Activated CD4-positive, alpha-beta T cell treated with anti-CD3 and anti-CD28 coated beads, Interleukin-2, amount 50 U/mL, for 1 hour (primary cell): ENCODE results near the gene SPATA13.
A peak's percentile ranks its signal among the peaks of the same experiment; 100 is the strongest.

Experiments
- DNase-seq: peaks from one replicate; pipeline ENCODE4 v3.0.0-alpha.2; 2020

Gene SPATA13

DNA sequence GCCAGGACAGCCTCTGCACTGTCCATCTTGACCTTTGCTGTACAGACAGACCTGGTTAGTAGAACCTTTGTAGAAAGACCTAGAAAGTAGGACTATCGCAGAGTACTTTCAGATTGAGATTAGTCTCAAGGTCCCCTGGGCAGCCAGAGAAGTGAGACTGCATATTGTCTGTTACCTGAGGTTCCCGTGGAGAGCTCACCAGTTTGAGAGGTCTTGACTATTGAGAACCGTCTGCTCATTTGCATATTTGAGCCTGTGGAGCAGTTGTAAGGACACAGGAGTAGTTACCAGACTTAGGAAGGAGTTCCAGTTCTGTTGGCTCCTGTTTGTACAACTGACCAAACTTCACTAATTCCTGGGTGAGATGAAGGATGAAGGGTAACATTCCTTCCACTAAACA is 66.2 kb downstream of the SPATA13 start:
- no peak for DNase-seq

DNA sequence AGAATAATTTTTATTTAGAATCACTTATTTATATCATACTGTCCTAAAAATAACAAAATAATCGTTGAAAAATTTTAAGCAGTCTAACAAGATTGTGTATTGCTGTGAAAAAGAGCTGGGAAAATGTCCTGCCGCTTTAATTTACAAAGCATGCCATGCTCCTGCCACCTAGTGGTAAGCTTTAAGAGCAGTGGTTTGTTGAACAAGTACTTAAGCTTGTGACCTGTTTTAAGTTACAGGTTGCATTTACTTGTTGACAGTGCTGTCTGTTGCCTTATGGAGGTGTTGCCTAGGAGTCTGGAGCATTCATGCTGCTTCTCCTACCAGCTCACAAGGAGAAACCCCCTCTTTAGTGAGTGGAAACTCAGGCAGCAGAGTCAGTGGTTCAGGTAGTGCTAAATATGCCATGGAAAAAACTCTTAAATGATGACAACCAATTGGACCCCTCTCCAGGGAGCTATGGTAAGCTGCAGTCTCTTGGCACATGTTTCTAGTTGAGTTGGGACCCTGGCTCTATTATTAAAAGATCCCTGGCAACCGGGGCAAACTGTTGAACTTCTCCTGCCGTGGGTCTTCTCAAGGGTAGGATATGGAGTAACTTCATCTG is 68.4 kb downstream of the SPATA13 start:
- peak; percentile 17 for DNase-seq

DNA sequence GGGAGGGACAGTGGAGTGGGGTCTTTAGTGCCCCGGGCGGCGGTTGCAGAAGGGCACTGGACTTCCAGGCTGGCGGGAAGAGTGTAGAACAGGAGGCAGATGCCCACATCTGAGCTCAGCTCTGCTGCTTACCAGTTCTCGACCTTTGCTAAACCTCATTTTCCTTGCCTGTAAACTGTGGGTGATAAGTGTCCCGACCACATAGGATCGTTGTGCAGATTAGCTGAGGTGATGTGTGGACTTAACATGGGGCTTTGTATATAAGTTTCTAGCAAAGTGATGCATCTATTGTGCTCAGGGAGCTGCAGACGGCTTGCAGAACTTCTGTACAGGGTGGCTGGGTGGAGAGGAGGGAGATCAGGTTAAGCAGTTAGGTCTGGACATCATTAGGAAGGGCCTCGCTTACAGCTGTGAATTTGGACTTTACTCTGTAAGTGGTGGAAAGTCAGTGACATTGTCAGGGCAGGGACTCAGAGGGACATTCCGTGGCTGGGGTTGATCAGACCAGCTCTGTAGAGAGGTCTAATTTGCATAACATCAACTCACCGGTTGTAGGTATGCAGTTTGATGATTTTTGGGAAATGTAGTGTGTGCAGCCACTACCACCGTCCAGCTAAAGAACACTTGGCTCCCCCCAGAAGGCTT is 70.0 kb downstream of the SPATA13 start:
- DNase-seq, result no peak

DNA sequence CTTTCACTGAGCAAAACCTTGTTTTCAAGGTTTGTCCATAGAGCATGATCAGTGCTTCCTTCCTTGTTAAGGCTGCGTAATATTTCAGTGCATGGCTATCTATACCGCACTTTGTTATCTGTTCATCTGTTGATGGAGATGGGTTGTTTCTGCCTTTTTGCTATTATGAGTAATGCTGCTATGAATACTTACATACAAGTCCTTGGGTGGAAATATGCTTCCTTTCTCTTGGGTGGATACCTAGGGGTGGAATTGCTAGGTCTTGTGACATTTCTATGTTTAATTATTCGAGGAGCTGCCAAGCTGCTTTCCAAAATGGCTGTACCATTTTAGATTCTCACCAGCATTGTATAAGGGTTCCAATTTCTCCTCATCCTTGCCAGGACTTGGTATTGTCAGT is 70.9 kb downstream of the SPATA13 start:
- no peak for DNase-seq

DNA sequence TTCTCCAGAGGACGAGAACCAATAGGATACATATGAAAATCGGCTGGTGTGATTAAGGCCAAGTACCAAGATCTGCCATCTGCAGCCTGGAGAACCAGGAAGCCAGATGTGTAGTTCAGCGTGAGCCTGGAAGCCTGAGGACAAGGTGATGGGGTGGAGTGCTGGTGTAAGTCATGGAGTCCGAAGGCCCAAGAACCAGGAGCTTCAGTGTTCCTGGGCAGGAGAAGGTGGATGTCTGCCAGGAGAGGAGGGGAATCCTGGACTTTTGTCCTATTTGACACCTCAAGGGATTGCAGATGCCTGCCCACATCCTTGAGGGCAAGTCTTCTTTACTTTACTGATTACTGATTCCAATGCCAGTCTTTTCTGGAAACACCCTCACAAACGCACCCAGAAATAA is 71.5 kb downstream of the SPATA13 start:
- no peak for DNase-seq

DNA sequence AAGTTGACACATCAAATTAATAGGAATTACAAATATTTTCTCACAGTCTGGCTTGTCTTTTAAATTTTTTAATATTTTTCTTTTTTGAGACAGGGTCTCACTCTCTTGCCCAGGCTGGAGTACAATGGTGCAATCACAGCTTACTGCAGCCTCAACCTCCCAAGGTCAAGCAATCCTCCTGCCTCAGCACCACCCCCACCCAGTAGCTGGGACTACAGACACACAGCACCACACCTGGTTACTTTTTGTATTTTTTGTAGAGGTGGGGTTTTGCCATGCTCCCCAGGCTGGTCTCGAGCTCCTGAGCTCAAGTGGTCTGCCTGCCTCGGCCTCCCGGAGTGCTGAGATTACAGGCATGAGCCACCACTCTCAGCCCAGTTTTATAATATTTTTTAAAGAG is 72.0 kb downstream of the SPATA13 start:
- no peak for DNase-seq

DNA sequence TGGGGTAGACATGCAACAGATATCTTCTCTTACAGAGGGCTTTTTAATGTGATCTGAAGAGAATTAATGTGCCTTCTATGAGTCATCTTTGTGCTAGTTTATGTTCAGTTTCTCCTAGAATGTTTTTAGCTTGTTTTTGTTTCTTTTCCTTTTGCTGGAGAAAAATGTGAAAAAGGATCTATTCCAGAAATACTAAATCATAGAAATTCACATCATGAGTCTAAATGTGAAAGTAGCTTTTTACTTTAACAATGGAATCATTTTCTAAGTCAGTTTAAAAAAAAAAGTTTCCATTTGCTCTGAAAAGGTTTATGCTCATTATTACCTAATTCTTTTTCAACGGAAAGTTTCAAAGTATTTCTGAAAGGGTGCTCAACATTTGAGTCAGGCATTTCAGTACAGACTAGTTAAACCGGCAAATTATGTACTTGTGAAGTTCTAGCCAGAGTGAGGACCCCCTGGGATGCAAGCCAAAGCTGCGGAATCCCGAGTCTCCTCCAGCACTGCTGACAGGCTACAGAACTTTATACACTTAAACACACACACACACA is 72.9 kb downstream of the SPATA13 start:
- DNase-seq, result no peak

DNA sequence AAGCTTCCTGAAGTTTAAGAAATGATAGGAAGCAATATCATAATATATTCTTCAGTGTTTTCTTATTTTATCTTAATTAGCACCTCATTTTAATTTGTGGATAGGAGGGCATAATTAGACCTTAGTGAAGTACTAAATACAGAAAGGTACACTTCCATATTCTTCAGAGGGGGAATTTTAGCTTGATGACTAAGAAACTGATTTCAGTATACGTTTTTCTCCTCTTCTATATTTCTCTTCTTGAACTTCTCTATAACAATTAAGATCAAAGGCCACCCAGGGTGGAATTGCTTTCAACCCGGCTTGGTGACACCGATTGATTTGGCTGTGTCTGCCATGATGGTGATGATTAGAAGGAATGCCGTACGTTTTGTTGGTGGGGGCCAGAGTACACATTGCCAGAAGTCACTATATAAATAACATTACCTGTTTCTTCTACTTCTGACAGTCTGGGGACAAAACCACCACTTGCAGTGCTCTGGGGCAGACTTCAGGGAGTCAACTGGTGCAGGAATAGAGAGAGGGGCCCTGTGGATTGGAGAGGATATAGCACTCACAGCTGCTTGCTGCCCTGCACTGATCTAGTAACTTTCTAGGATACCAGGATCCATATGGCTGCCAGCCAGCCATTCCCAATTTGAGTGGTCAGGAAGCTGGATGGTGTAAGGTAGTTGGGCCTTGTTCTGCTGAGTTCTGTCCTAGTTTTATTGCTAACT is 73.8 kb downstream of the SPATA13 start:
- DNase-seq, result no peak

DNA sequence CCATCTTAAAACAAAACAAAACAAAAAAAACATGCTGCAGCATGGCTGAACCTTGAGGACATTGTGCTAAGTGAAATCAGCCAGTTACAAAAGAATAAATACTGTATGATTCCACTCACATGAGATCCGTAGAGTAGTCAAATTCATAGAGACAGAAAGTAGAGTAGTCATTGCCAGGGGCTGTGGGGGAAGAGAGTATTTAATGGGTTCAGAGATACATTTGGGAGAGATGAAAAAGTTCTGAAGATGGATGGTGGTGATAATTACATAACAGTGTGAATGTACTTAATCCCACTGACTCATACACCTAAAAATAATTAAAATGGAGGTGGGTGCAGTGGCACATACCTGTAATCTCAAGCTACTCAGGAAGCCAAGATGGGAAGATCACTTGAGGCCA is 76.8 kb downstream of the SPATA13 start:
- DNase-seq, result no peak

DNA sequence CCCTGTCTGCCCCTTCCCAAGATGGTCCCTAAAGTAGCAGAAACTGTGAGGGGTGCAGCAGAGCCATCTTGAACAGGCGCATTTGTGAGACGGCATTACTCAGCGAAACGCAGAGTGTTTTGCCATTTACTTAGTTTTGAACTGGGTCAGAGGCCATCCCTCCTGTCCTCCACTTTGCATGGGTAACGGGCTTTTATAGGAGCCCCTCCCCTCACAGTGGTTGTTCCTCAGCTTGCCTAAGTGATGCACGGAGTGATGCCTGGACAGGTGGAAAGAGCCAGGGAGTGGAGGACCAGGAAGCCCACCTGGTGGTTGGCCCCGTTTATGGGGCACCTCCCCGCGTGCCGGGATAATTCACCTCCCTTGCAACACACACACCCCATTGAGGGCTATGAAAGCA is 80.8 kb downstream of the SPATA13 start:
- DNase-seq, result no peak

DNA sequence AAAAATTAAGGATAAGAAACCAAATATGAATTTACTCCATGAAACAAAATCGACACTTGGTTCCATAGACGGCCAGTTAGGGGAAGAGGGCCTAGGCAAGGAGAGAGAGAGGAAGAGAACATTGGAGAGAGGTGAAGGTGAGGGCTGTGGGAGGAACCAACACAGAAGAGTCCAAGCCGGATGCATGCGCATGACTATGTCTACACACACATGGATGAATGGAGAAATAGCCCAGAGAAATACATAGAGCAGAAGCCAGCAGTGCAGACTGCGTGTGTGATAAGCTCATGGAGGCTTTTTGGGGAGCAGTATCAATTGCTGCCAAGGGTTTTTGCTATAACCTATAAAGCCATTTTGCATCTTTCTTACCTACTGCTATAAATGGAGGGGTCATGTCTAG is 81.6 kb downstream of the SPATA13 start:
- DNase-seq, result no peak

DNA sequence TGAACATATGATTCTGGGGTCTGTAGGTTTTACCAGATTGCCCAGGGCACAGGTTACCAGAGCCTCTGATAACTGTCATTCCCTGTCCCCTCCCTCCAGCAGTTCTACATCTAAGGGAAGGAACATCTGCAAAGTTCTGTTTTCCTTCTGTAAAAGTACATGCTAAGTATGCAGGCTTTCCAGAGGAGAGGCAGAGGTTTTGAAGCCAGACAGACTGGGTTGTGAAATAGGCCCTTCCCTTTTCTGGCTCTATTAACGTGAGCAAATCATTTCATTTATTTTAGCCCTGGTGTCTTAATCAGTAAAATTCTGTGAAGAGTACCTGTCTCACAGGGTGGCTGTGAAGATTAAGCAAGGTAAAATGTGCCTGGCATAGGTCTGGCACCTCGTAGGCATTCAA is 82.8 kb downstream of the SPATA13 start:
- DNase-seq, result no peak

DNA sequence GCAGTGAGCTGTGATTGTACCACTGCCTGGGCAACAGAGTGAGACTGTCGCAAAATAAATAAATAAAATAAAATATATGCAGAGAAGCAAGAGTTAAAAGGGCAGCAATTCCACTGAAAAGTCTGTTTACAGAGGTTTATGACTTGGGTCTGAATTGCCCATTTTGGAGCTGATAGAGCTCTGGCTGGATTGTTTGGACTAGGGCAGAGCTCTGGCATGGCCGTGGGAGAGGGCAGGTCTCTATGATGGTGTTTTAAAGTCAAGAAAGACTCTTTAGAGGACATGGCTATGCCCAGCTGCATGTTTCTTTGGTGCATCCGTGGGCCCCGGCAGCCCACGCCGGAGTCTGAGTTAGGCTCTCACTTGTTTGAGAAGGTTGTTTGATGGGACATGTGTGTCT is 84.3 kb downstream of the SPATA13 start:
- no peak for DNase-seq

DNA sequence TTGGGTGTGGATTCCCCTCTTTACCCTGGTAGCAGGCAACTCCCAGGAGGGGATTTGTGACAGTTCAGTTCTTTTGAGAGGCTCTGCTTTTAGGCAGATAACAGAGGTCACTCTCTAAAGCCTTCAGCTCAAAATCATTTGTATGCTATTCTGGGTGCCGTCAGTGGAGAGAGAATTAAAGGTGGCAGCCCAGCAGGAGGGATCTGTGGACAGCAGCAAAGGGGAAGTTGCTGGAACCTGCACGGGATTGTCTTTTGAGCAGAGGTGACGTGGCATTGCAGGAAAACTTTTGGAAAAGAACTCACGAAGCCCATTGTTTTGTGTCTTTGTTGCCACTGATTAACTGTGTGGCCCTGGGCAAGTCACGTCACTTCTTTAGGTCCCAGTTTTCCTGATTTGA is 86.5 kb downstream of the SPATA13 start:
- no peak for DNase-seq

DNA sequence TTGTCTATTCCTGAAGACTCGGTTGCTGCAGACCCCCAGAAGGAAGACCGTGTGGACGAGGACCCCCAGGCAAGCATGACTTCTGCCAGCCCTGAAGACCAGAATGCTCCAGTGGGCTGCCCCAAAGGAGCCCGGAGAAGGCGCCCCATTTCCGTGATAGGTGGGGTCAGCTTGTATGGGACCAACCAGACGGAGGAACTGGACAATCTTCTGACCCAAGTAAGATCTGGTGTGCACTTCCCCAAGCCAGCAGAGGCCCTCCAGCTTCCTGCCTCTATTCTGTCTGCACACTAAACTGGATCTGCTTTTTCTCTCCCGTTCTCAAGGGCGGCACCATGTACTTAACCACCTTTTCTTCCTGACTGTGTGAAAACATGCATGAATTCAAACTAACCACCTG is 89.1 kb downstream of the SPATA13 start:
- DNase-seq, result no peak

DNA sequence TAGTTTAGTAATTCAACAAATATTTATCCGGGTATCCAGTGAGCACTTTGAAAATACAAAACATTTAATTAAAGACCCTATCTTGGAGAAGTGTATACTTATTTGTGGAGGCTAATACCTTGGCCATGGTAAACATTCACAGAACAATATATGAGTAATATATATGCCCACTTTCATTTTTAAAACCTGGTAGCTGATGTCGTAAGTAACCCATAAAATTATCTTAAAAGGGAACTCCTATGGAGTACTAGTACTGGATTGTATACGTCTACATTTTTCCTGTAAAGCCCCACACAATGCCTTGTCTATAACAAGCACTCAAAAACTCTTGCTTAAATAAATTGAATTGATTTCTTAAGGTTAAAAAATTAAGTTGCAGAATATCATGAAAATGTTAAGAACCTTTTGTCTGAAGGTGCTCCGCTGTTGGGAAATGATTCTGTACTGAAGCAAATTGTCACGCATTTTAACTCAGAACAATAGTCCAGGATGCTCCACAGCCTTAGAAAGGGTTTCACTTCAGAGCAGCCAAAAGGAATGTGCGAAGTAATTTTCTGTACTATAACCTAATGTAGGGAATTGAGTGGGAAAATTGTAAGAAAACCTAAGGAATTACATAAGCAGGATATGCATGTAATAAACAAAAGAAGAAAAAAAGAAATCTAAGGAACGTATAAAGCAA is 90.0 kb downstream of the SPATA13 start:
- DNase-seq, result no peak

DNA sequence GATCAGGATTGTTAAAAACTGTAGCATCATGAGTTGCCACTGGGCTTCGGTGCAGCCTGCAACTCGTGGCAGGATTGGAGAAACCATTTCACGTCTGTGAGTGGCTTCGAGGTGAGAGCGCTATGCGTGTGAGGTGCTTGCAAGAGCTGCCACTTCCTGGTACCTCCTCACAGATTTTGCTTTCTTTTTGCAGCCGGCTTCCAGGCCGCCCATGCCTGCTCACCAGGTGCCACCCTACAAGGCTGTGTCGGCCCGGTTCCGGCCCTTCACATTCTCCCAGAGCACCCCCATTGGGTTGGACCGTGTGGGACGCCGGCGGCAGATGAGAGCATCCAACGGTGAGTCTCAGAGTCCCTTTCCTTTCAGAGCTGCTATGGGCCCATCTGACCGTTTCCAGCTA is 91.0 kb downstream of the SPATA13 start:
- DNase-seq, result peak; percentile 82

DNA sequence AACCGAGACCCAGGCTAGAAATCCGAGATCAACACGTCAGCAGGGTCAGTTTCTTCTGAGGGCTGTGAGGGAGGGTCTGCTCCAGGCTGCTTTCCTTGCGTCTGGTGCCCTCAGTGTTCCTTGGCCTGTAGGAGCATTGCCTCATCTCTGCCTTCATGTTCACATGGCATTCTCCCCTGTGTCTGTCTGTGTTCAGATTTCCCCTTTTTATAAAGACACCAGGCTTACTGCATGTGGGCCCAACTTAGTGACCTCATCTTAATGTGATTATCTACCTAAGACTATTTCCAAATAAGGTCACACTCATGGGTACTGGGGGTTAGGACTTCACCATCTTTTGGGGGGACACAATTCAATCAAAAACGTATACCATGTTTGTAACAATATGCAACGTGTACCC is 91.6 kb downstream of the SPATA13 start:
- no peak for DNase-seq

DNA sequence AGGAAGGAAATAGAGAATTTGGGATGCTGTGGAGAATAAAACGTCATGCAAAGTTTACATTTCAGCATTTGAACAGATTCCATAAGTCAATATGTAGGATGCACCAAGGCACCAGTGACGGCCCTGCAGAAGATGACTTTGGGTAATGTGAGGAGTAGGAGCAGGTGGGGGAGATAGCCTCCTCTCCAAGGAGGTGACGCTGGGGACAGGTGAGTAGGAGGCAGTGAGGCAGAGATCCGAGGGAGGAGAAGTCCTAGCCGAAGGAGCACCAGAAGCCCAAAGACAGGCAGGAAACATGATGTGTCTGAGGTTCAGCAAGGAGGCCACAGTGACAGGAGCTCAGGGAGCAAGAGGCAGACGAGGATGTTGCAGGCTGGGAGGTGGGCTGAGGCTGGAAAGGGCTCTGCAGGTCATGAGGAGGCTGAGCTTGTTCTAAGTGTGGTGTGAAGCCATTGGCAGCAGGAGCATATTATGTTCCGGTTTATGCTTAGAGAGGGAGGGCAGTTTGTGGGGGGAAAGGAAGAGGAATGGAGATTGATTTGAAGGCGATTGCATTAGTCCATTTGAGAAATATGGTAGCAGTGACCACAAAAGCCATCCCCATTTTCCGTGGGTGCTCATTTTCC is 93.1 kb downstream of the SPATA13 start:
- no peak for DNase-seq

DNA sequence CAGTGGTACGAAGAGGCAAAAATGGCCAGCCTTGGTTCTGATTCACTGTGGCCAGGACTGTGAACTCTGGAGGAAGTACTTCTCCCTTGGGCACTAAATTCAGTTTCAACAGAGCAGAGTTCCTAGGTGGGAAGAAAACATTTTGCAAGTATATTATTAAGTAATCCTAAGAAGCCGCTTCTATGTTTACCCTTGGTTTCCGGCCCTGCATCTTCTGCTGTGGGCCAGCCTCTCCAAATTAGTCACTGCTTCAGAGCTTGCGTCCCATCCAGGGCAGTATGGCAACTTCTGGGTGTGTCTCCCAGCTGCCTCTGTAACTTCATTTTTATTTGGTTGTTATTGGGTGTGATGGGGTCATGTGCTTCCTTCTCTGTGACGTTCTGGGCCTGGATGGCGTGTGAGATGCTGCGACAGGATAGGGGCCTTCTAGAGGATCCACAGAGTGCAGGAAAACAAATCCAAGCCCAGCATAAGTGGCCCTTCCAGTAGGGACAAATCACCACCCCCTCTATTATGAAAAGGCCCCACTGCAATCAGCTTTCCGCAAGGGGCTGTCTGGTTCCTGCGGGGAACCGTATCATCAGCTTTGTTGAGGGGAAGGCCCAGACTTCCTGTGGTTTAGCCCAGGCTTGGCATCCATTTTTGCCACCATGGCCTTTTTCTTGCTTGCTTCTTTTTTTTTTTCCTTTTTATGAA is 93.8 kb downstream of the SPATA13 start:
- DNase-seq, result peak; percentile 63

DNA sequence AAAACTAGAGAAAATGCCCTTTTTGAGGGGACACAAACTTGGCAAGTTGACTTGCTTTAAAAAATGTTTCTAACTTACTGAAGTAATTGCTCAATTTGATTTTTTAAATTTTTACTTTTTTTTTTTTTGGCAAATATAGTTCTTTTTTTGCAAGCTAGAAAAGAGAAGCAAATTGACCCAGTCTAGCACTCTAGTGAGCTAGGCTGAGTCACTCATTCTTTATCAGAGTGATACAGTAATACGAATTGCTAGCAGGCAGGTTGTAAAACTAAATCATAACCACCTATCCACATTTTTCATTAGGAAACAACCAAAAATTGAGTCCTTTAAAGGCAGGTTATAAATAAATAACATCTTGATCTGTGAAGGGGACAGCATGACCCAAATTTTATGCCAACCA is 97.0 kb downstream of the SPATA13 start:
- no peak for DNase-seq

DNA sequence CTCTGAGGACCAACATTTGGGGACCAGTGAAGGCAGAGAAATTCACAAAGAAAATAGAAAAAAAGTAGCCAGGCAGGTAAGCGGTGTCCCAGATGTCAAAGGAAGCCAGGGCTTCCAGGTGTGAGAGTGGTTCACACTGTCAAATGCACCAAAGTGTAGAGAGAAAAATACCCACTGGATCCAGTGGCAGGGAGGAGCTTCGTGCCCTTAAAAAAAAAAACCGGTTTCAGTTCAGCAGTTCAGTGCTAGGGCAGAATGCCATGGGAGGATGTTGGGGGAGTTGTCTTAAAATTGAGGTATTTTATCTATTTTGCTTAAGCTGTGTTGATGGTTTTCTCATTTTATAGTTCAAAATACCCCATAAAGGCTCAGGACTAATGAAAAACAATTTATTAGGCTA is 101.0 kb downstream of the SPATA13 start:
- no peak for DNase-seq

DNA sequence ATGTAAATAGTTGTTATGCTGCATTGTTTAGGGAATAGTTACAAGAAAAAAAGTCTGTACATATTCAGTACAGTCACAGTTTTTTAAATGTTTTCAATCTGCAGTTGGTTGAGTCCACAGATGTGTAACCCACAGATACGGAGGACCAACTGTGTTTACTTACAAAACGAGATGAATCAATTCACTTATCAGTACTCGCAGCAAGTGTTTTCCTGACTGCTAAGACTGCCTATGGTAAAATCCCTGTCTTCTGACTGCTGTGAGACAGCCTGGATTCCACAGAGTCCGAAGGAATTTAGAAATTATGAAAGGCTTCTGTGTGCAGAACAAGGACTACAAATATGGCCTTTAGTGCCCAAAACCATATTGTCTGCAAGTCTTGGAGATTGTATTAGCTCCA is 103.1 kb downstream of the SPATA13 start:
- no peak for DNase-seq
